DMS53 (cell line): Measurements from ENCODE around the gene PBLD.
"Not testable (repeated sequence)": the region's sequence is repeated elsewhere in the genome, so short reads cannot be mapped to it uniquely, and the experiment has no call there.

ENCODE experiments used
- DNase-seq: peaks from one replicate; lab custom pipeline; 2025; lab: John Stamatoyannopoulos, UW

PBLD gene

DNA sequence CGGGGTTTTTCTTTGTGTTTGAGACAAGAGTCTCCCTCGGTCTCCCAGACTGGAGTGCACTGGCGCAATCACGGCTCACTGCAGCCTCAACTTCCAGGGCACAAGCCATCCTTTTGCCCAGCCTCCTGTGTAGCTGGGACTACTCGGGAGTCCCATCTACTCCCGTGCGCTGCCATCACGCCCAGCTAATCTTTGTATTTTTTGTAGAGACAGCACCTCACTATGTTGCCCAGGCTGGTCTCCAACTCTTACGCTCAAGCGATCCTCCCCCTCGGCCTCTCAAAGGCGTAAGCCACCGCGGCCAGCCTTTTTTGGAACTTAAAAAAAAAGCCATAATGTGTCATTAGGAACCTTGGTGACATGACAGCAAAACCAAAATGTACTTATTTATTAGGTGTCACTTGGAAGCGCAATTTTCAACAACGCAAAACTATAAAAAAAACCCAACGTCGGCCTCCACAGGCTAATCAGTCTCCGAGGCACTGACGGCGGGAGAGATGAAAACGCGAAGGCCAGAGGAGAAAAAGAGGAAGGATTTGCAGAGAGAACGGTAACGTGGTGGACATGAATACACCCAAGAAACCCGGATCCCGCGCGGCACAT, 1.8 kb downstream of the PBLD start:
- DNase-seq, result peak; percentile 72

GRCh38 chr10:68329506-68329861, 3.2 kb downstream of the PBLD start:
- no peak for DNase-seq

- peak; percentile 94 for DNase-seq
Measured at GRCh38 chr10:68327889-68328786, 4.6 kb downstream of the PBLD start.

GRCh38 chr10:68324396-68324795, 8.3 kb downstream of the PBLD start:
- DNase-seq, result not testable (repeated sequence)

- no peak for DNase-seq
Measured at GRCh38 chr10:68318331-68319059, 14.2 kb downstream of the PBLD start.

- no peak for DNase-seq
Measured at GRCh38 chr10:68315582-68315981, 17.1 kb downstream of the PBLD start.

- peak; percentile 17 for DNase-seq
Measured at GRCh38 chr10:68314930-68315329, 17.8 kb downstream of the PBLD start.

DNA sequence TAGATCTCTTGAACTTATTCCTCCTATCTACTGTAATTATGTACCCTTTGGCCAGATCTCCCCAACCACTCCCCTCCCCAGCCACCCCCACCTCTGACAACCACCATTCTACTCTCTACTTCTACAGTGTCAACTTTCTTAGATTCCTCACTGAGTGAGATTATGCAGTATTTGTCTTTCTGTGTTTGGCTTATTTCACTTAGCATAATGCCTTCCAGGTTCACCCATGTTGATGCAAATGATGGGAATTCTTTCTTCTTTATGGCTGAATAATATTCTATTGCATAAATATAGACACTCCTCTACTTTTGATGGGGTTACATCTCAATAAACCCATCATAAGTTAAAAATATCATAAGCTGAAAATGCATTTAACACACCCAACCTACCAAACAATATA, 22.2 kb downstream of the PBLD start:
- DNase-seq, result no peak

GRCh38 chr10:68305854-68306253, 26.9 kb downstream of the PBLD start:
- no peak for DNase-seq

DNA sequence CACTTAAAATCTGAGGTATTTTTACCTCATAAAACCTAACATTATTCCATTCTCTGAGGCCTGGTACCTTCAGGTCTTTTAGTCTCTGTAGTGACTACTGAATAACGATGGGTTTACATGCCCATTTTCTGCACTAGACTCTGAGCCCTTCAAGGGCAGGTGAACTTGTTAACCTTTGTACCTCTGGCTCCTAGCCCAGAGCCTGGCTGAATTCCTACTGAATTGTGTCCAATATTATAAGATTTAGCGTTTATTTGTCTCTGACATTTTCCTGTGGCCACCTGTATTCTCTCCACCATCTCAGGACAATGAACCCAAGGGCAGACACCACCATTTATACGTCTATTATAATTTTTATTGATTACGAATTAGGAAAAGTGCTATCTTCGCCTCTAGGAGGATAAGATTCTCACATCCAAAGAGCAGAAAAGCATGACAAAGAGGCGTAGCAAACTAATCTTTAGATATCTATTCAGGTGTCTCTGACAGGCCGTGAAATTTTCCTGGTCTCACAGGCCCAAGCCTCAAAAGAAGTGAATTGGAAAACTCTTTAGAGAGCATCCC, 28.8 kb downstream of the PBLD start:
- DNase-seq, result peak; percentile 90

- no peak for DNase-seq
Measured at GRCh38 chr10:68302871-68303270, 29.9 kb downstream of the PBLD start.

- no peak for DNase-seq
Measured at GRCh38 chr10:68302503-68302823, 30.3 kb downstream of the PBLD start.

- peak; percentile 80 for DNase-seq
Measured at GRCh38 chr10:68301790-68302502, 30.8 kb downstream of the PBLD start.

GRCh38 chr10:68301301-68301700, 31.4 kb downstream of the PBLD start:
- DNase-seq, result no peak

GRCh38 chr10:68296843-68297663, 35.7 kb downstream of the PBLD start:
- DNase-seq, result no peak

GRCh38 chr10:68290736-68291135, 42.0 kb downstream of the PBLD start:
- DNase-seq, result no peak

DNA sequence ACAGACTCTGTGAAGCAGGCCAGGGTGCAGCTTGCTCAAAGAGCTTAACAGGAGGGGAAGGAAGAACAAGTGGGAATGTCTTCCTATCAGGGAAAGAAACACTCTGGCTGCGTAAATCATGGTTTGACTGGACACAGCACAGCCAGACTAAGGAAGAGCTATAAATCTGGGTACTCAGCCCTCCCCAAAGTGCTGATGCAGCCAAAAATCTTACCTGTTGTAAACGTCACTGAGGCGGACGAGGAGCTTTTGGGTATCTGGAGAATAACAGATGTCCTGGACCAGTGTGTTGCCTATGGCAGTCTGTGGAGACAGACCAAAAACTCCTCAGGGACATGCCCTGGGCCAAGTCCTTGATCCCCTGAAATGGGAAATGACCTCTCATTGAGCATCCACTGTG, 44.0 kb downstream of the PBLD start:
- no peak for DNase-seq

GRCh38 chr10:68284062-68285001, 48.4 kb downstream of the PBLD start:
- DNase-seq, result no peak

DNA sequence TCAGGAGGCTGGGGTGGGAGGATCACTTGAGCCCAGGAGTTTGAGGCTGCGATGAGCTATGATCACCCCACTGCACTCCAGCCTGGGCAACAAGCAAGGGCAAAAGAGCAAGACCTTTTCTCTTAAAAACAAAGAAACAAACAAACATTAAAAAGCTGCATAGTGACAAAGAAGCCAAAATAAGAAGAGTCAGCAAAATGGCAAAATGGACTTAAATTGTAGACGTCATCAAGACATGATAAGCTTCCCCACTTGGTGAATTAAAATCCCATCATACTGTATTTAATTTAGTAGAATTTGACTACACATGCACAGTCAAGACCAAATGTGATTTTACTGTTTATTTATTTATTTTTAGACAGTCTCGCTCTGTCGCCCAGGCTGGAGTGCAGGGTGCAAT, 52.0 kb downstream of the PBLD start:
- no peak for DNase-seq
